Measurements from ENCODE around the gene LRRC40. TPM values are rescaled to one million over a fixed set of nuclear protein-coding genes. Genes with fewer than 3 reads are reported as not detected.
A peak's percentile ranks its signal among the peaks of the same experiment; 100 is the strongest.

LRRC40 gene
- total RNA-seq, 1 experiment from 2014 or later: 32.7 TPM

GRCh38 chr1:70224954-70225353 is 19.6 kb upstream of the LRRC40 start:
- ChIA-PET CTCF (no interaction called here), POLR2A (ENCODE audit: low non-redundant PET) (no interaction called here)
- Histone ChIP-seq H3K4me1 (ENCODE audit: insufficient read depth, low read length, poor library complexity, severe bottlenecking) (peaks cover 29% of the 10 kb centered on the region), H3K27me3 (replicated peaks; ENCODE audit: insufficient read depth, low read depth, low read length, poor library complexity) (no peaks in the 10 kb centered on the region), H3K27ac (ENCODE audit: low read depth, low read length, poor library complexity, severe bottlenecking) (no peak overlapping the region), H3K4me3 (ENCODE audit: low read depth, low read length, poor library complexity, severe bottlenecking) (no peak overlapping the region), H3K36me3 (ENCODE audit: insufficient read depth, low read length, poor library complexity, severe bottlenecking) (peaks cover 61% of the 10 kb centered on the region), H3K9me3 (ENCODE audit: low read depth, low read length, poor library complexity, severe bottlenecking) (no peaks in the 10 kb centered on the region)
- TF ChIP-seq EZH2 (IDR thresholded peaks at IDR 0.05; ENCODE audit: borderline replicate concordance, low read depth, low read length, poor library complexity, severe bottlenecking): no peak
- TF ChIP-seq CTCF (conservative IDR thresholded peaks at IDR 0.05; ENCODE audit: low read depth, low read length): no peak
- no peak for DNase-seq (ENCODE audit: low spot score)
- BruUV-seq (replicated peaks): no TSS peak
- intact Hi-C loops (cut with micrococcal nuclease; ENCODE audit: unreplicated experiment): no loop called here

- POLR2A ChIA-PET (ENCODE audit: low non-redundant PET): no interaction called here
Measured at GRCh38 chr1:70222716-70223235, 17.4 kb upstream of the LRRC40 start.

GRCh38 chr1:70221238-70222121 is 16.1 kb upstream of the LRRC40 start, which contains the start of gene SRSF11:
TSS of gene SRSF11 (plus strand) at chr1:70221380. CDS start at chr1:70221637, 257 bp downstream.
- POLR2A ChIA-PET (ENCODE audit: low non-redundant PET): interaction anchor here (0.6 to 1.0 kb wide), 4 partner anchors 10 to 189 kb away, joined by 3 to 4 read pairs (median 4); partner anchors contain the start of gene CTH
- peak; percentile 29; the same call in 1 of the 2 replicates for TF ChIP-seq CTCF (conservative IDR thresholded peaks at IDR 0.05; ENCODE audit: low read depth, low read length)
- TF ChIP-seq EZH2 (IDR thresholded peaks at IDR 0.05; ENCODE audit: borderline replicate concordance, low read depth, low read length, poor library complexity, severe bottlenecking): no peak
- Histone ChIP-seq H3K4me3 (ENCODE audit: low read depth, low read length, poor library complexity, severe bottlenecking) (peak within 1 kb of the TSS; percentile 89), H3K27me3 (replicated peaks; ENCODE audit: insufficient read depth, low read depth, low read length, poor library complexity) (no peaks in the 10 kb centered on the region), H3K9me3 (ENCODE audit: low read depth, low read length, poor library complexity, severe bottlenecking) (no peaks in the 10 kb centered on the region), H3K36me3 (ENCODE audit: insufficient read depth, low read length, poor library complexity, severe bottlenecking) (peaks cover 31% of the 10 kb centered on the region), H3K27ac (ENCODE audit: low read depth, low read length, poor library complexity, severe bottlenecking) (peak within 1 kb of the TSS; percentile 98), H3K4me1 (ENCODE audit: insufficient read depth, low read length, poor library complexity, severe bottlenecking) (peaks cover 19% of the 10 kb centered on the region)
- DNase-seq (ENCODE audit: low spot score): peak; percentile 98
- intact Hi-C loops (cut with micrococcal nuclease; ENCODE audit: unreplicated experiment): no loop called here
- BruUV-seq (replicated peaks): no TSS peak
- CTCF ChIA-PET: interaction anchor here (0.6 kb wide), 1 partner anchor 73 kb away, joined by 12 read pairs; no protein-coding TSS in a partner anchor

More at GRCh38 chr1:70222716-70223235, 17.4 kb upstream of the LRRC40 start:
- peak overlapping the region; percentile 98 for H3K27ac ChIP-seq (ENCODE audit: low read depth, low read length, poor library complexity, severe bottlenecking)
- no TSS peak for BruUV-seq (replicated peaks)
- TF ChIP-seq CTCF (conservative IDR thresholded peaks at IDR 0.05; ENCODE audit: low read depth, low read length): no peak
- TF ChIP-seq EZH2 (IDR thresholded peaks at IDR 0.05; ENCODE audit: borderline replicate concordance, low read depth, low read length, poor library complexity, severe bottlenecking): no peak
- CTCF ChIA-PET: no interaction called here
- DNase-seq (ENCODE audit: low spot score): no peak
- peak overlapping the region; percentile 89 for H3K4me3 ChIP-seq (ENCODE audit: low read depth, low read length, poor library complexity, severe bottlenecking)
- H3K4me1 ChIP-seq (ENCODE audit: insufficient read depth, low read length, poor library complexity, severe bottlenecking): peaks cover 29% of the 10 kb centered on the region
- H3K9me3 ChIP-seq (ENCODE audit: low read depth, low read length, poor library complexity, severe bottlenecking): no peaks in the 10 kb centered on the region
- H3K36me3 ChIP-seq (ENCODE audit: insufficient read depth, low read length, poor library complexity, severe bottlenecking): peaks cover 39% of the 10 kb centered on the region
- no peaks in the 10 kb centered on the region for H3K27me3 ChIP-seq (replicated peaks; ENCODE audit: insufficient read depth, low read depth, low read length, poor library complexity)
- intact Hi-C loops (cut with micrococcal nuclease; ENCODE audit: unreplicated experiment): no loop called here

Measured in A673 (cell line).